ENCODE data around the gene KRT3. TPM values are rescaled to one million over a fixed set of nuclear protein-coding genes. Genes with fewer than 3 reads are reported as not detected.

The KRT3 gene
- total RNA-seq, 1 experiment from 2014 or later = not detected

DNA sequence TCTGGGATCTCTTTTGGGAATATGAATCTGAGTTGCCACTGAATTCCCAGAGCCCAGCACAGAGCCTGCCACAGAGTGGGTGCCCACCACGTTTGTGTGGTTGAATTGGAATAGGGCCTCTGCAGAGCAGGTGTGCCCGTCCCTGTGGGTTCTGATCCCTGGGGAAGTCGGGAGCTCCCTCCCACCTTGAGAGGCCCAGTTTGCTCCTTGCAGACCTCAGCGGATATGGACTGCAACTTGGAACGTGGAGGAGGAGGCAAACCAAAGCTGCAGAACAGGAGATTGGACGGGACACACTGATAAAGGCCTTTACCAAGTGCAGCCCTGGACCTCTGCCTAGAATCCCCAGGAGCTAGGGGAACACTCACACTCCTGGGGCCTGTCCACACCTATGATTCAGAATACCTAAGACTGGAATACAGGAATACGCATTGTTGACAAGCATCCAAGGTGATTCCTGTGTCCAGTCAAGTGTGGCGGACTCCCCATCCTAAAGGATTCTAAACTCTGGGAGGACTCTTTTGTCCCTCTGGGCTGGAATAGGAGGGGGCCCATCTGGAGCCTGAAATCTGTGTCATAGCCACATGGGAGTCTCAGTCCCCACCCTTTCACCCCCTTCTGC, 21.2 kb downstream of the KRT3 start (continued):
- TF ChIP-seq, protein P1, sequence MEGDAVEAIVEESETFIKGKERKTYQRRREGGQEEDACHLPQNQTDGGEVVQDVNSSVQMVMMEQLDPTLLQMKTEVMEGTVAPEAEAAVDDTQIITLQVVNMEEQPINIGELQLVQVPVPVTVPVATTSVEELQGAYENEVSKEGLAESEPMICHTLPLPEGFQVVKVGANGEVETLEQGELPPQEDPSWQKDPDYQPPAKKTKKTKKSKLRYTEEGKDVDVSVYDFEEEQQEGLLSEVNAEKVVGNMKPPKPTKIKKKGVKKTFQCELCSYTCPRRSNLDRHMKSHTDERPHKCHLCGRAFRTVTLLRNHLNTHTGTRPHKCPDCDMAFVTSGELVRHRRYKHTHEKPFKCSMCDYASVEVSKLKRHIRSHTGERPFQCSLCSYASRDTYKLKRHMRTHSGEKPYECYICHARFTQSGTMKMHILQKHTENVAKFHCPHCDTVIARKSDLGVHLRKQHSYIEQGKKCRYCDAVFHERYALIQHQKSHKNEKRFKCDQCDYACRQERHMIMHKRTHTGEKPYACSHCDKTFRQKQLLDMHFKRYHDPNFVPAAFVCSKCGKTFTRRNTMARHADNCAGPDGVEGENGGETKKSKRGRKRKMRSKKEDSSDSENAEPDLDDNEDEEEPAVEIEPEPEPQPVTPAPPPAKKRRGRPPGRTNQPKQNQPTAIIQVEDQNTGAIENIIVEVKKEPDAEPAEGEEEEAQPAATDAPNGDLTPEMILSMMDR (IDR thresholded peaks at IDR 0.05 in 2 of 3, conservative IDR thresholded peaks at IDR 0.05 in 1 of 3; ENCODE audit: borderline replicate concordance in 1 of 3, insufficient read depth in 1 of 3, low read depth in 2 of 3, low read length in 2 of 3) = no peak
- TF ChIP-seq POLR2A (IDR thresholded peaks at IDR 0.05; ENCODE audit: borderline replicate concordance, extremely low read depth, insufficient read depth, insufficient read length) (no peak), ELF1 (IDR thresholded peaks at IDR 0.05; ENCODE audit: borderline replicate concordance, low read depth) (no peak), TCF7L2 (IDR thresholded peaks at IDR 0.05; ENCODE audit: borderline replicate concordance, extremely low read depth, insufficient read depth, insufficient read length) (no peak)

DNA sequence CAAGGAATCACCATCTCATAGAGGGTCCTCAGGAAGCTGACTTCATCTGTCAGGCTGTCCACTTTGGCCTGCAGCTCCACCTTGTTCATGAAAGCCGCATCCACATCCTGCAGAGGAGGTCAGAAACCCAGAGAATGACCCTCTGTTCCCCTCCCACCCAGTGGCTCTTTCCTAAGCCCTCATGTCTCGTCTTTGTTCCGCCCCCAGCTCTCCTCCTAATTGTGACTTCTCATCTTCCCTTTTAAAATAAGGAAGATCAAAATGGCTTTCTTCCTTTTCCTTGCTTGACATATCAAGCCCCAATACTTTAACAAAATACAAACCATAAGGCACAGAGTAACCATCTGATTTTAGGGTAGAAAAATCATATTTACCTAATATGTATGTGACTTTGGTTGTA, 23.1 kb downstream of the KRT3 start:
- H3K9me2 ChIP-seq (ENCODE audit: insufficient read depth) = no peaks in the 10 kb centered on the region
- POLR2A ChIA-PET = no interaction called here
- intact Hi-C loops (cut with micrococcal nuclease) = no loop called here
- CTCF ChIA-PET = no interaction called here
- H4K20me1 ChIP-seq (ENCODE audit: insufficient read depth) = no peaks in the 10 kb centered on the region
- H3K4me2 ChIP-seq (ENCODE audit: low read length) = no peak overlapping the region
- ATAC-seq = no peak
- DNase-seq (ENCODE audit: low read depth, low spot score) = no peak
- no peak overlapping the region for H3K27ac ChIP-seq (ENCODE audit: low read depth, low read length)
- H3K9ac ChIP-seq (ENCODE audit: low read length) = no peak overlapping the region
- no TSS peak for BruUV-seq (replicated peaks)
- TF ChIP-seq, protein P2, sequence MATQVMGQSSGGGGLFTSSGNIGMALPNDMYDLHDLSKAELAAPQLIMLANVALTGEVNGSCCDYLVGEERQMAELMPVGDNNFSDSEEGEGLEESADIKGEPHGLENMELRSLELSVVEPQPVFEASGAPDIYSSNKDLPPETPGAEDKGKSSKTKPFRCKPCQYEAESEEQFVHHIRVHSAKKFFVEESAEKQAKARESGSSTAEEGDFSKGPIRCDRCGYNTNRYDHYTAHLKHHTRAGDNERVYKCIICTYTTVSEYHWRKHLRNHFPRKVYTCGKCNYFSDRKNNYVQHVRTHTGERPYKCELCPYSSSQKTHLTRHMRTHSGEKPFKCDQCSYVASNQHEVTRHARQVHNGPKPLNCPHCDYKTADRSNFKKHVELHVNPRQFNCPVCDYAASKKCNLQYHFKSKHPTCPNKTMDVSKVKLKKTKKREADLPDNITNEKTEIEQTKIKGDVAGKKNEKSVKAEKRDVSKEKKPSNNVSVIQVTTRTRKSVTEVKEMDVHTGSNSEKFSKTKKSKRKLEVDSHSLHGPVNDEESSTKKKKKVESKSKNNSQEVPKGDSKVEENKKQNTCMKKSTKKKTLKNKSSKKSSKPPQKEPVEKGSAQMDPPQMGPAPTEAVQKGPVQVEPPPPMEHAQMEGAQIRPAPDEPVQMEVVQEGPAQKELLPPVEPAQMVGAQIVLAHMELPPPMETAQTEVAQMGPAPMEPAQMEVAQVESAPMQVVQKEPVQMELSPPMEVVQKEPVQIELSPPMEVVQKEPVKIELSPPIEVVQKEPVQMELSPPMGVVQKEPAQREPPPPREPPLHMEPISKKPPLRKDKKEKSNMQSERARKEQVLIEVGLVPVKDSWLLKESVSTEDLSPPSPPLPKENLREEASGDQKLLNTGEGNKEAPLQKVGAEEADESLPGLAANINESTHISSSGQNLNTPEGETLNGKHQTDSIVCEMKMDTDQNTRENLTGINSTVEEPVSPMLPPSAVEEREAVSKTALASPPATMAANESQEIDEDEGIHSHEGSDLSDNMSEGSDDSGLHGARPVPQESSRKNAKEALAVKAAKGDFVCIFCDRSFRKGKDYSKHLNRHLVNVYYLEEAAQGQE (IDR thresholded peaks at IDR 0.05; ENCODE audit: low read depth) = no peak
- TF ChIP-seq, protein P3, sequence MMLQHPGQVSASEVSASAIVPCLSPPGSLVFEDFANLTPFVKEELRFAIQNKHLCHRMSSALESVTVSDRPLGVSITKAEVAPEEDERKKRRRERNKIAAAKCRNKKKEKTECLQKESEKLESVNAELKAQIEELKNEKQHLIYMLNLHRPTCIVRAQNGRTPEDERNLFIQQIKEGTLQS (IDR thresholded peaks at IDR 0.05) = no peak
- TF ChIP-seq, protein P1 (IDR thresholded peaks at IDR 0.05 in 2 of 3, conservative IDR thresholded peaks at IDR 0.05 in 1 of 3; ENCODE audit: borderline replicate concordance in 1 of 3, insufficient read depth in 1 of 3, low read depth in 2 of 3, low read length in 2 of 3) = no peak
- TF ChIP-seq EGR1 (IDR thresholded peaks at IDR 0.05; ENCODE audit: low read depth) = no peak
- no peak for TF ChIP-seq CEBPB (IDR thresholded peaks at IDR 0.05; ENCODE audit: low read depth)
- TF ChIP-seq SRF (IDR thresholded peaks at IDR 0.05; ENCODE audit: low read depth) = no peak
- no peak for TF ChIP-seq SP1 (IDR thresholded peaks at IDR 0.05; ENCODE audit: low read depth)
- TF ChIP-seq JUND (IDR thresholded peaks at IDR 0.05) = no peak
- TF ChIP-seq ZNF274 (IDR thresholded peaks at IDR 0.05; ENCODE audit: low read depth, low read length) = no peak
- H2AFZ ChIP-seq (ENCODE audit: low read depth, low read length, poor library complexity, severe bottlenecking) = no peak overlapping the region
- H3K4me3 ChIP-seq (replicated peaks in 1 of 2; ENCODE audit: low read depth in 1 of 2, low read length in 2 of 2) = no peak overlapping the region
- H3K27me3 ChIP-seq (ENCODE audit: insufficient read depth, low read length) = peaks cover 15% of the 10 kb centered on the region; the same call in 1 of the 2 replicates
- no peaks in the 10 kb centered on the region for H3K79me2 ChIP-seq (ENCODE audit: insufficient read depth, low read length)
- no peaks in the 10 kb centered on the region for H3K9me3 ChIP-seq (ENCODE audit: control insufficient read depth in 1 of 2, insufficient read depth in 1 of 2, low read depth in 1 of 2, low read length in 2 of 2)
- H3K4me1 ChIP-seq (ENCODE audit: control insufficient read depth in 1 of 2, insufficient read depth in 2 of 2, low read length in 2 of 2) = peaks cover 0 to 5% of the 10 kb centered on the region in 2 experiments; a peak in 1 of 4 replicates
- RAD21 ChIA-PET (ENCODE audit: low non-redundant PET in 1 of 2, low total read pairs in 2 of 2, uncharacterized antibody in 2 of 2, unreplicated experiment in 2 of 2) = no interaction called here
- H3K36me3 ChIP-seq (ENCODE audit: control insufficient read depth in 1 of 2, insufficient read depth in 2 of 2, low read length in 2 of 2) = no peaks in the 10 kb centered on the region

Measured in HCT116 (cell line).